Ovary (tissue), 3 donors: ENCODE measurements around the gene C22orf31.

Source experiments
- POLR2A ChIP-seq: fragments of 450-650 bp; IDR thresholded peaks from one replicate; pipeline ENCODE4 v1.6.1; 2017; ENCODE audit warnings: antibody characterized with exemption, mild to moderate bottlenecking, moderate library complexity
- TF ChIP-seq, protein P1 (sequence below), 3 donors: fragments of 450-650 bp in 2 of 3; fragments of 200-600 bp in 1 of 3; IDR thresholded peaks; one replicate each; pipeline versions ENCODE4 v1.5.1 to v1.8.0; 2016 to 2022; ENCODE audit warnings: antibody characterized with exemption in 3 of 3, mild to moderate bottlenecking in 1 of 3
- donor health status: DM: no; HTN: no; CAD: no.

- TF ChIP-seq, protein P1, sequence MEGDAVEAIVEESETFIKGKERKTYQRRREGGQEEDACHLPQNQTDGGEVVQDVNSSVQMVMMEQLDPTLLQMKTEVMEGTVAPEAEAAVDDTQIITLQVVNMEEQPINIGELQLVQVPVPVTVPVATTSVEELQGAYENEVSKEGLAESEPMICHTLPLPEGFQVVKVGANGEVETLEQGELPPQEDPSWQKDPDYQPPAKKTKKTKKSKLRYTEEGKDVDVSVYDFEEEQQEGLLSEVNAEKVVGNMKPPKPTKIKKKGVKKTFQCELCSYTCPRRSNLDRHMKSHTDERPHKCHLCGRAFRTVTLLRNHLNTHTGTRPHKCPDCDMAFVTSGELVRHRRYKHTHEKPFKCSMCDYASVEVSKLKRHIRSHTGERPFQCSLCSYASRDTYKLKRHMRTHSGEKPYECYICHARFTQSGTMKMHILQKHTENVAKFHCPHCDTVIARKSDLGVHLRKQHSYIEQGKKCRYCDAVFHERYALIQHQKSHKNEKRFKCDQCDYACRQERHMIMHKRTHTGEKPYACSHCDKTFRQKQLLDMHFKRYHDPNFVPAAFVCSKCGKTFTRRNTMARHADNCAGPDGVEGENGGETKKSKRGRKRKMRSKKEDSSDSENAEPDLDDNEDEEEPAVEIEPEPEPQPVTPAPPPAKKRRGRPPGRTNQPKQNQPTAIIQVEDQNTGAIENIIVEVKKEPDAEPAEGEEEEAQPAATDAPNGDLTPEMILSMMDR (IDR thresholded peaks at IDR 0.05): no peak
- TF ChIP-seq POLR2A: no peak
These were observed 20.0 kb upstream of the C22orf31 start for GRCh38 chr22:29081517-29082236.
